ENCODE data around the gene SF3A2. TPM values are rescaled to one million over a fixed set of nuclear protein-coding genes. Genes with fewer than 3 reads are reported as not detected.

Gene SF3A2
- total RNA-seq, 5 donors from 2014 or later (not counting 1 experiment from before 2014, with no cell fraction given), result 130 to 172 (median 161) TPM

GRCh38 chr19:2228157-2229030 is 8.2 kb upstream of the SF3A2 start:
- peaks cover 21 to 41% of the 10 kb centered on the region in 2 donors for H3K36me3 ChIP-seq (ENCODE audit: control insufficient read depth in 2 of 2, extremely low read depth in 1 of 2, insufficient read depth in 1 of 2, low read length in 1 of 2)
- 96% methylated on average over 48 of the region's 48 CpGs for WGBS (ENCODE audit: insufficient coverage)

GRCh38 chr19:2229103-2230032 is 7.3 kb upstream of the SF3A2 start:
- peaks cover 0 to 14% (median 6%) of the 10 kb centered on the region in 3 donors for H3K4me1 Mint-ChIP-seq
- H3K4me3 Mint-ChIP-seq, result no peak overlapping the region
- ChIA-PET CTCF (interaction anchor here in 1 of 2 donors (1.0 kb wide), 1 partner anchor 346 kb away, joined by 3 read pairs; no protein-coding TSS in a partner anchor), POLR2A (no interaction called here)
- no peaks in the 10 kb centered on the region for H3K9me3 ChIP-seq
- H3K4me3 ChIP-seq (ENCODE audit: control insufficient read depth in 1 of 2, extremely low read depth in 1 of 2, low read length in 1 of 2), result no peak overlapping the region
- DNase-seq (no peak), ATAC-seq (replicated peaks in 1 of 4) (no peak)
- WGBS (ENCODE audit: insufficient coverage), result 90% methylated on average over 32 of the region's 45 CpGs
- H3K9me3 Mint-ChIP-seq, result no peaks in the 10 kb centered on the region
- peaks cover 0 to 19% of the 10 kb centered on the region in 2 experiments for H3K4me1 ChIP-seq (ENCODE audit: control insufficient read depth in 1 of 2, extremely low read depth in 1 of 2, insufficient read depth in 2 of 2, low read length in 2 of 2)
- no peak overlapping the region for H3K27ac ChIP-seq (ENCODE audit: low read length)
- H3K27me3 Mint-ChIP-seq, result no peaks in the 10 kb centered on the region
- H3K36me3 ChIP-seq (ENCODE audit: control insufficient read depth in 2 of 2, extremely low read depth in 1 of 2, insufficient read depth in 1 of 2, low read length in 1 of 2), result peaks cover 21 to 47% of the 10 kb centered on the region in 2 donors
- H3K36me3 Mint-ChIP-seq, result peaks cover 18% of the 10 kb centered on the region
- H3K27me3 ChIP-seq (replicated peaks in 1 of 2; ENCODE audit: control insufficient read depth in 2 of 2, extremely low read depth in 1 of 2, insufficient read depth in 2 of 2, low read length in 1 of 2), result no peaks in the 10 kb centered on the region
- no peak overlapping the region for H3K27ac Mint-ChIP-seq

More at GRCh38 chr19:2228157-2229030, 8.2 kb upstream of the SF3A2 start:
- ChIA-PET CTCF (no interaction called here), POLR2A (no interaction called here)
- H3K27ac Mint-ChIP-seq, result no peak overlapping the region
- H3K9me3 ChIP-seq, result no peaks in the 10 kb centered on the region
- ATAC-seq (replicated peaks in 1 of 4), result no peak
- H3K4me1 Mint-ChIP-seq, result peaks cover 0 to 14% (median 5%) of the 10 kb centered on the region in 3 donors
- no peak overlapping the region for H3K4me3 Mint-ChIP-seq
- H3K4me1 ChIP-seq (ENCODE audit: control insufficient read depth in 1 of 2, extremely low read depth in 1 of 2, insufficient read depth in 2 of 2, low read length in 2 of 2), result peaks cover 0 to 14% of the 10 kb centered on the region in 2 experiments
- no peak overlapping the region for H3K4me3 ChIP-seq (ENCODE audit: control insufficient read depth in 1 of 2, extremely low read depth in 1 of 2, low read length in 1 of 2)
- no peaks in the 10 kb centered on the region for H3K9me3 Mint-ChIP-seq
- H3K36me3 Mint-ChIP-seq, result peaks cover 21% of the 10 kb centered on the region
- H3K27me3 Mint-ChIP-seq, result no peaks in the 10 kb centered on the region
- no peak for DNase-seq
- no peak overlapping the region for H3K27ac ChIP-seq (ENCODE audit: low read length)
- H3K27me3 ChIP-seq (replicated peaks in 1 of 2; ENCODE audit: control insufficient read depth in 2 of 2, extremely low read depth in 1 of 2, insufficient read depth in 2 of 2, low read length in 1 of 2), result no peaks in the 10 kb centered on the region

DNA sequence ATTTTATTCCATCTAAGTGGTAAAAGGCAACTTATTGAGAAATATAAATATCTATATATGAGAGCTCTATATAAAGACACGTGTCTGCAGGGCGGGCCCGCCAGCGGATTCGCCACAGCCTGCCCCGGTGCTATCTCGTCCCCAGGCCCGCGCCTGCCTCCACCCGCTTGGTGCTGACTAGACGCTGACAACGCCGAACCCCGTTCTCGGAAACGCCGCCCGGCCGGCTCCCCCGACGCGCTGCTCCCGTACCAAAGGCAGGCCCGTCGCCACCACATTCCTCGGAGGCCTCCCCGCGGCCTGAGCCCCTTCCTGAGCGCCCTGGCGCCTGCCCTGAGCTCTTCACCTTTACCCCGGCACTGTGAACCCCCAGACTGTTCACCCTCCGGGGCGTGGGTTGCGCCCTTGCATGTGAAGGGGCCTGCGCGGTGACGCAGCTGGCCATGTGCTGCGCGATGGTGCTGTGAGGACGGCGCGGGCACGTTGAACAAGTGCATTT is 6.5 kb upstream of the SF3A2 start:
- Histone ChIP-seq H3K27ac (ENCODE audit: low read length) (no peak overlapping the region), H3K4me3 (ENCODE audit: control insufficient read depth in 1 of 2, extremely low read depth in 1 of 2, low read length in 1 of 2) (no peak overlapping the region), H3K27me3 (replicated peaks in 1 of 2; ENCODE audit: control insufficient read depth in 2 of 2, extremely low read depth in 1 of 2, insufficient read depth in 2 of 2, low read length in 1 of 2) (no peaks in the 10 kb centered on the region), H3K9me3 (no peaks in the 10 kb centered on the region), H3K36me3 (ENCODE audit: control insufficient read depth in 2 of 2, extremely low read depth in 1 of 2, insufficient read depth in 1 of 2, low read length in 1 of 2) (peaks cover 21 to 41% of the 10 kb centered on the region in 2 donors), H3K4me1 (ENCODE audit: control insufficient read depth in 1 of 2, extremely low read depth in 1 of 2, insufficient read depth in 2 of 2, low read length in 2 of 2) (peaks cover 0 to 26% of the 10 kb centered on the region in 2 experiments)
- Mint-ChIP-seq H3K9me3 (no peaks in the 10 kb centered on the region), H3K4me3 (no peak overlapping the region), H3K27ac (no peak overlapping the region), H3K36me3 (peaks cover 15% of the 10 kb centered on the region), H3K27me3 (no peaks in the 10 kb centered on the region), H3K4me1 (peaks cover 1 to 21% (median 9%) of the 10 kb centered on the region in 3 donors)
- POLR2A ChIA-PET, result no interaction called here
- CTCF ChIA-PET, result interaction anchor here in 1 of 2 donors (1.0 kb wide), 1 partner anchor 345 kb away, joined by 3 read pairs; no protein-coding TSS in a partner anchor
- ATAC-seq (replicated peaks in 1 of 4), result no peak
- whole genome bisulfite sequencing (ENCODE audit: insufficient coverage), result 95% methylated on average over 38 of the region's 43 CpGs
- DNase-seq, result no peak

GRCh38 chr19:2230807-2231533 is 5.7 kb upstream of the SF3A2 start:
- no peaks in the 10 kb centered on the region for H3K9me3 Mint-ChIP-seq

GRCh38 chr19:2231621-2232221 is 4.9 kb upstream of the SF3A2 start:
- ATAC-seq (replicated peaks in 1 of 4), result no peak
- peaks cover 12 to 31% (median 14%) of the 10 kb centered on the region in 3 donors for H3K4me1 Mint-ChIP-seq
- H3K27ac Mint-ChIP-seq, result no peak overlapping the region
- peaks cover 0 to 32% of the 10 kb centered on the region in 2 experiments for H3K4me1 ChIP-seq (ENCODE audit: control insufficient read depth in 1 of 2, extremely low read depth in 1 of 2, insufficient read depth in 2 of 2, low read length in 2 of 2)
- H3K9me3 ChIP-seq, result no peaks in the 10 kb centered on the region
- no peak overlapping the region for H3K27ac ChIP-seq (ENCODE audit: low read length)
- no peak overlapping the region for H3K4me3 Mint-ChIP-seq
- peaks cover 18 to 27% of the 10 kb centered on the region in 2 donors for H3K36me3 ChIP-seq (ENCODE audit: control insufficient read depth in 2 of 2, extremely low read depth in 1 of 2, insufficient read depth in 1 of 2, low read length in 1 of 2)
- 86% methylated on average over 13 of the region's 21 CpGs for WGBS (ENCODE audit: insufficient coverage)
- H3K27me3 ChIP-seq (replicated peaks in 1 of 2; ENCODE audit: control insufficient read depth in 2 of 2, extremely low read depth in 1 of 2, insufficient read depth in 2 of 2, low read length in 1 of 2), result no peaks in the 10 kb centered on the region
- H3K27me3 Mint-ChIP-seq, result no peaks in the 10 kb centered on the region
- H3K4me3 ChIP-seq (ENCODE audit: control insufficient read depth in 1 of 2, extremely low read depth in 1 of 2, low read length in 1 of 2), result no peak overlapping the region
- peaks cover 12% of the 10 kb centered on the region for H3K36me3 Mint-ChIP-seq
- ChIA-PET CTCF (interaction anchor here in 1 of 2 donors (0.6 kb wide), 1 partner anchor 439 kb away, joined by 4 read pairs; no protein-coding TSS in a partner anchor), POLR2A (no interaction called here)
- H3K9me3 Mint-ChIP-seq, result no peaks in the 10 kb centered on the region
- no peak for DNase-seq

More at GRCh38 chr19:2230807-2231533, 5.7 kb upstream of the SF3A2 start:
- ChIA-PET POLR2A (no interaction called here), CTCF (interaction anchor here in 1 of 2 donors (0.6 kb wide), 1 partner anchor 439 kb away, joined by 4 read pairs; no protein-coding TSS in a partner anchor)
- 93% methylated on average over 5 of the region's 12 CpGs for WGBS (ENCODE audit: insufficient coverage)
- Histone ChIP-seq H3K36me3 (ENCODE audit: control insufficient read depth in 2 of 2, extremely low read depth in 1 of 2, insufficient read depth in 1 of 2, low read length in 1 of 2) (peaks cover 18 to 32% of the 10 kb centered on the region in 2 donors), H3K4me3 (ENCODE audit: control insufficient read depth in 1 of 2, extremely low read depth in 1 of 2, low read length in 1 of 2) (no peak overlapping the region), H3K27ac (ENCODE audit: low read length) (no peak overlapping the region), H3K9me3 (no peaks in the 10 kb centered on the region), H3K4me1 (ENCODE audit: control insufficient read depth in 1 of 2, extremely low read depth in 1 of 2, insufficient read depth in 2 of 2, low read length in 2 of 2) (peaks cover 0 to 32% of the 10 kb centered on the region in 2 experiments), H3K27me3 (replicated peaks in 1 of 2; ENCODE audit: control insufficient read depth in 2 of 2, extremely low read depth in 1 of 2, insufficient read depth in 2 of 2, low read length in 1 of 2) (no peaks in the 10 kb centered on the region)
- ATAC-seq (replicated peaks in 1 of 4), result no peak
- no peak overlapping the region for H3K27ac Mint-ChIP-seq
- no peaks in the 10 kb centered on the region for H3K27me3 Mint-ChIP-seq
- H3K4me3 Mint-ChIP-seq, result no peak overlapping the region
- H3K36me3 Mint-ChIP-seq, result peaks cover 11% of the 10 kb centered on the region
- DNase-seq, result no peak
- H3K4me1 Mint-ChIP-seq, result peaks cover 6 to 26% (median 12%) of the 10 kb centered on the region in 3 donors

Measured in T-cell (primary cell).